IPS-18a (cell line): Measurements from ENCODE around the gene CDH13.

Experiments used
- H3K27ac ChIP-seq: one replicate; pipeline ENCODE4 v1.5.1; 2013; ENCODE audit warnings: low read length
- H3K27me3 ChIP-seq: one replicate; pipeline ENCODE4 v1.6.1; 2013; ENCODE audit warnings: mild to moderate bottlenecking, low read length; ENCODE audit not compliant: control insufficient read depth, insufficient read depth
- H3K36me3 ChIP-seq: one replicate; pipeline ENCODE4 v1.6.1; 2013; ENCODE audit warnings: low read depth, low read length; ENCODE audit not compliant: control insufficient read depth
- H3K4me1 ChIP-seq: one replicate; pipeline ENCODE4 v1.6.1; 2013; ENCODE audit warnings: low read depth, low read length; ENCODE audit not compliant: control insufficient read depth
- H3K4me3 ChIP-seq: one replicate; pipeline ENCODE4 v1.5.1; 2013; ENCODE audit warnings: low read length
- H3K9ac ChIP-seq: one replicate; pipeline ENCODE4 v1.6.1; 2013; ENCODE audit warnings: mild to moderate bottlenecking, low read length, moderate library complexity
- H3K9me3 ChIP-seq: one replicate; pipeline ENCODE4 v1.6.1; 2013; ENCODE audit warnings: low read depth, low read length; ENCODE audit not compliant: control insufficient read depth

CDH13 gene

GRCh38 chr16:83589576-83589975 lies 962.8 kb downstream of the CDH13 start:
- H3K4me3 ChIP-seq = no peak overlapping the region
- H3K9ac ChIP-seq = no peak overlapping the region
- no peaks in the 10 kb centered on the region for H3K27me3 ChIP-seq
- H3K27ac ChIP-seq = no peak overlapping the region
- no peaks in the 10 kb centered on the region for H3K36me3 ChIP-seq
- no peaks in the 10 kb centered on the region for H3K9me3 ChIP-seq
- no peaks in the 10 kb centered on the region for H3K4me1 ChIP-seq

GRCh38 chr16:83592778-83593177 lies 966.0 kb downstream of the CDH13 start:
- H3K9me3 ChIP-seq = no peaks in the 10 kb centered on the region

GRCh38 chr16:83599789-83600462 lies 973.2 kb downstream of the CDH13 start:
- no peaks in the 10 kb centered on the region for H3K9me3 ChIP-seq
- no peak overlapping the region for H3K9ac ChIP-seq
- H3K36me3 ChIP-seq = no peaks in the 10 kb centered on the region
- no peak overlapping the region for H3K4me3 ChIP-seq
- peaks cover 23% of the 10 kb centered on the region for H3K4me1 ChIP-seq
- peaks cover 9% of the 10 kb centered on the region for H3K27me3 ChIP-seq
- no peak overlapping the region for H3K27ac ChIP-seq

More at GRCh38 chr16:83592778-83593177, 966.0 kb downstream of the CDH13 start:
- H3K4me3 ChIP-seq = no peak overlapping the region
- H3K27ac ChIP-seq = no peak overlapping the region
- no peak overlapping the region for H3K9ac ChIP-seq
- no peaks in the 10 kb centered on the region for H3K4me1 ChIP-seq
- no peaks in the 10 kb centered on the region for H3K27me3 ChIP-seq
- no peaks in the 10 kb centered on the region for H3K36me3 ChIP-seq

- no peaks in the 10 kb centered on the region for H3K36me3 ChIP-seq
- no peak overlapping the region for H3K27ac ChIP-seq
- H3K9me3 ChIP-seq = no peaks in the 10 kb centered on the region
- H3K27me3 ChIP-seq = peaks cover 9% of the 10 kb centered on the region
- H3K4me1 ChIP-seq = peaks cover 23% of the 10 kb centered on the region
- peak overlapping the region; percentile 15 for H3K4me3 ChIP-seq
- no peak overlapping the region for H3K9ac ChIP-seq
These were observed 976.3 kb downstream of the CDH13 start for GRCh38 chr16:83602761-83603722.

GRCh38 chr16:83603723-83604570 lies 977.2 kb downstream of the CDH13 start:
- no peaks in the 10 kb centered on the region for H3K9me3 ChIP-seq
- H3K4me3 ChIP-seq = peak overlapping the region; percentile 15

GRCh38 chr16:83606486-83607030 lies 979.8 kb downstream of the CDH13 start:
- Histone ChIP-seq H3K27ac (no peak overlapping the region), H3K9ac (no peak overlapping the region), H3K9me3 (no peaks in the 10 kb centered on the region), H3K4me1 (peaks cover 23% of the 10 kb centered on the region), H3K36me3 (no peaks in the 10 kb centered on the region), H3K27me3 (no peaks in the 10 kb centered on the region), H3K4me3 (no peak overlapping the region)

More at GRCh38 chr16:83603723-83604570, 977.2 kb downstream of the CDH13 start:
- Histone ChIP-seq H3K27ac (no peak overlapping the region), H3K9ac (no peak overlapping the region), H3K27me3 (peaks cover 9% of the 10 kb centered on the region), H3K36me3 (no peaks in the 10 kb centered on the region), H3K4me1 (peaks cover 23% of the 10 kb centered on the region)

GRCh38 chr16:83609178-83609577 lies 982.4 kb downstream of the CDH13 start:
- Histone ChIP-seq H3K9ac (no peak overlapping the region), H3K27ac (no peak overlapping the region), H3K36me3 (no peaks in the 10 kb centered on the region), H3K4me1 (peaks cover 2% of the 10 kb centered on the region), H3K27me3 (no peaks in the 10 kb centered on the region), H3K9me3 (no peaks in the 10 kb centered on the region), H3K4me3 (no peak overlapping the region)

- H3K4me1 ChIP-seq = peaks cover 3% of the 10 kb centered on the region
- H3K9me3 ChIP-seq = no peaks in the 10 kb centered on the region
- no peaks in the 10 kb centered on the region for H3K36me3 ChIP-seq
- no peak overlapping the region for H3K27ac ChIP-seq
- H3K4me3 ChIP-seq = no peak overlapping the region
- no peak overlapping the region for H3K9ac ChIP-seq
- H3K27me3 ChIP-seq = no peaks in the 10 kb centered on the region
These were observed 988.6 kb downstream of the CDH13 start for GRCh38 chr16:83615141-83615952.

- Histone ChIP-seq H3K27ac (no peak overlapping the region), H3K4me3 (no peak overlapping the region), H3K9ac (no peak overlapping the region), H3K27me3 (no peaks in the 10 kb centered on the region), H3K9me3 (no peaks in the 10 kb centered on the region), H3K36me3 (no peaks in the 10 kb centered on the region), H3K4me1 (peaks cover 3% of the 10 kb centered on the region)
These were observed 989.2 kb downstream of the CDH13 start for GRCh38 chr16:83615953-83616350.

GRCh38 chr16:83619381-83620150 lies 992.8 kb downstream of the CDH13 start:
- no peak overlapping the region for H3K4me3 ChIP-seq
- no peaks in the 10 kb centered on the region for H3K36me3 ChIP-seq
- H3K27ac ChIP-seq = no peak overlapping the region
- H3K27me3 ChIP-seq = no peaks in the 10 kb centered on the region
- H3K4me1 ChIP-seq = peaks cover 3% of the 10 kb centered on the region
- no peak overlapping the region for H3K9ac ChIP-seq
- no peaks in the 10 kb centered on the region for H3K9me3 ChIP-seq
